IMR-90 (cell line): Measurements from ENCODE around the gene NAA35. TPM values are rescaled to one million over a fixed set of nuclear protein-coding genes. Genes with fewer than 3 reads are reported as not detected.
"Not testable (repeated sequence)": the region's sequence is repeated elsewhere in the genome, so short reads cannot be mapped to it uniquely, and the experiment has no call there.

Experiments
- ATAC-seq: fragments of 200-7000 bp; cut with Tn5 transposase; 2 replicates; pipeline ENCODE4 v1.9.1; 2020; ENCODE audit warnings: low read depth, mild to moderate bottlenecking, moderate library complexity
- BruUV-seq: library from RNA; stranded (reverse); fragments of 400-500 nt; replicated peaks from 2 replicates; lab custom pipeline; 2021; lab: Mats Ljungman, UMichigan
- CTCF ChIA-PET: fragments of 300-600 bp; formaldehyde crosslinking; extraction: SDS; loops from one replicate; lab custom pipeline; 2021; ENCODE audit warnings: antibody characterized with exemption; lab: Yijun Ruan, JAX
- POLR2A ChIA-PET: fragments of 300-600 bp; sonication (Branson Sonifier 250); formaldehyde crosslinking; loops from one replicate; lab custom pipeline; 2022; ENCODE audit warnings: antibody characterized with exemption; ENCODE audit not compliant: unreplicated experiment; lab: Charles Lee
- DNase-seq: peaks from one replicate; pipeline ENCODE4 v3.0.0; 2013
- H2AFZ ChIP-seq: replicated peaks from 2 replicates; pipeline ENCODE3; 2013; ENCODE audit warnings: low read length, mild to moderate bottlenecking; ENCODE audit not compliant: poor library complexity
- H2AK5ac ChIP-seq: 2 replicates; pipeline ENCODE4 v1.6.1; 2013; ENCODE audit warnings: low read depth, low read length, inconsistent platforms
- H2AK9ac ChIP-seq: replicated peaks from 2 replicates; pipeline ENCODE3; 2013; ENCODE audit warnings: mild to moderate bottlenecking, low read depth, low read length, moderate library complexity; ENCODE audit not compliant: poor library complexity
- H2BK120ac ChIP-seq: 2 replicates; pipeline ENCODE4 v1.6.1; 2013; ENCODE audit warnings: low read depth, low read length, inconsistent platforms
- H2BK15ac ChIP-seq: 3 replicates; pipeline ENCODE4 v1.6.1; 2013; ENCODE audit warnings: low read depth, low read length, inconsistent platforms
- H2BK20ac ChIP-seq: 2 replicates; pipeline ENCODE4 v1.6.1; 2013; ENCODE audit warnings: low read depth, mild to moderate bottlenecking, inconsistent platforms, low read length, moderate library complexity
- H2BK5ac ChIP-seq: 2 replicates; pipeline ENCODE4 v1.6.1; 2013; ENCODE audit warnings: mild to moderate bottlenecking, low read depth, low read length, inconsistent platforms; ENCODE audit not compliant: poor library complexity, severe bottlenecking
- H3K14ac ChIP-seq: replicated peaks from 2 replicates; pipeline ENCODE4 v1.6.1; 2013; ENCODE audit warnings: low read depth, low read length, inconsistent platforms
- H3K18ac ChIP-seq: 2 replicates; pipeline ENCODE4 v1.6.1; 2013; ENCODE audit warnings: low read depth, low read length, control low read depth
- H3K23ac ChIP-seq: 2 replicates; pipeline ENCODE4 v1.6.1; 2013; ENCODE audit warnings: low read depth, low read length, inconsistent platforms
- H3K27ac ChIP-seq: 2 replicates; pipeline ENCODE4 v1.5.1; 2013; ENCODE audit warnings: mild to moderate bottlenecking, control low read depth, low read length; ENCODE audit not compliant: insufficient read depth
- H3K27me3 ChIP-seq: 2 replicates; pipeline ENCODE4 v1.6.1; 2013; ENCODE audit warnings: low read length; ENCODE audit not compliant: control insufficient read depth, insufficient read depth
- H3K36me3 ChIP-seq: 2 replicates; pipeline ENCODE4 v1.6.1; 2013; ENCODE audit warnings: low read length, mixed read lengths; ENCODE audit not compliant: control insufficient read depth, insufficient read depth
- H3K4ac ChIP-seq: 2 replicates; pipeline ENCODE4 v1.6.1; 2013; ENCODE audit warnings: low read depth, low read length, inconsistent platforms
- H3K4me1 ChIP-seq: 2 replicates; pipeline ENCODE4 v1.6.1; 2013; ENCODE audit warnings: low read length, mixed read lengths; ENCODE audit not compliant: control insufficient read depth, insufficient read depth
- H3K4me2 ChIP-seq: 2 replicates; pipeline ENCODE4 v1.6.1; 2013; ENCODE audit warnings: low read depth, mild to moderate bottlenecking, control low read depth, low read length, moderate library complexity
- H3K4me3 ChIP-seq: 2 replicates; pipeline ENCODE4 v1.5.1; 2013; ENCODE audit warnings: low read depth, mild to moderate bottlenecking, control low read depth, low read length, moderate library complexity; ENCODE audit not compliant: insufficient read depth
- H3K56ac ChIP-seq: 2 replicates; pipeline ENCODE4 v1.6.1; 2013; ENCODE audit warnings: low read length, inconsistent platforms; ENCODE audit not compliant: insufficient read depth; ENCODE audit errors: extremely low read depth
- H3K79me1 ChIP-seq, 2 experiments: 2 replicates each; pipeline ENCODE4 v1.6.1; 2013; ENCODE audit warnings: low read length in 2 of 2, inconsistent platforms in 1 of 2, low read depth in 1 of 2
- H3K9ac ChIP-seq: 2 replicates; pipeline ENCODE4 v1.6.1; 2013; ENCODE audit warnings: low read depth, low read length, control low read depth
- H3K9me1 ChIP-seq: 2 replicates; pipeline ENCODE4 v1.6.1; 2013; ENCODE audit warnings: low read length, inconsistent platforms; ENCODE audit not compliant: insufficient read depth
- H3K9me3 ChIP-seq: 2 replicates; pipeline ENCODE4 v1.6.1; 2013; ENCODE audit warnings: low read length; ENCODE audit not compliant: control insufficient read depth, insufficient read depth
- H4K20me1 ChIP-seq: 2 replicates; pipeline ENCODE4 v1.6.1; 2013; ENCODE audit warnings: low read length, inconsistent platforms; ENCODE audit not compliant: insufficient read depth
- H4K5ac ChIP-seq: 2 replicates; pipeline ENCODE4 v1.6.1; 2013; ENCODE audit warnings: mild to moderate bottlenecking, low read depth, low read length, control low read depth
- H4K8ac ChIP-seq, 2 experiments: 2 replicates each; pipeline ENCODE4 v1.6.1; 2013; ENCODE audit warnings: low read depth in 2 of 2, low read length in 2 of 2, control low read depth in 1 of 2, inconsistent platforms in 1 of 2
- H4K91ac ChIP-seq: 2 replicates; pipeline ENCODE4 v1.6.1; 2013; ENCODE audit warnings: low read depth, low read length, inconsistent platforms; ENCODE audit not compliant: insufficient read depth
- WGBS, 2 experiments: methylation state at CpG; one replicate each; pipeline versions ENCODE4 v1.1.5 to v1.1.7; 2013; ENCODE audit warnings: missing lambda C conversion rate in 2 of 2; ENCODE audit not compliant: insufficient read length in 1 of 2; ENCODE audit errors: extremely low coverage in 2 of 2; 5-methylcytosine and 5-hydroxymethylcytosine counted together
- dilution Hi-C: fragments of 300-500 bp; cut with HindIII; formaldehyde crosslinking; loops from one replicate; pipeline ENCODE4 v1.14.3; 2018; ENCODE audit warnings: low sequenced_read_pairs; ENCODE audit not compliant: unreplicated experiment
- in situ Hi-C: fragments of 300-500 bp; cut with MboI; formaldehyde crosslinking; loops from 3 replicates; pipeline ENCODE4 v1.14.3; 2019; ENCODE audit warnings: low sequenced_read_pairs, inconsistent platforms, mixed read lengths
- intact Hi-C: fragments of 100-400 bp; cut with micrococcal nuclease; formaldehyde crosslinking; loops from 2 replicates; pipeline ENCODE4 v1.10.0; 2022
- polyA plus RNA-seq, 3 experiments: library from polyadenylated mRNA; depleted of rRNA; stranded (reverse); fragments of >200 nt; gene quantifications; 2 replicates each; pipeline ENCODE4 v1.2.3, GENCODE V29; 2012; ENCODE audit warnings: low replicate concordance in 1 of 3
- total RNA-seq: library from RNA; depleted of rRNA; stranded (reverse); fragments of >200 nt; gene quantifications from 2 replicates; pipeline ENCODE4 v1.2.3, GENCODE V29; 2012

The NAA35 gene
- total and polyA plus RNA-seq, 2 of the 4 experiments (the other 2 are of a cell fraction): 13.1 to 16.5 TPM

DNA sequence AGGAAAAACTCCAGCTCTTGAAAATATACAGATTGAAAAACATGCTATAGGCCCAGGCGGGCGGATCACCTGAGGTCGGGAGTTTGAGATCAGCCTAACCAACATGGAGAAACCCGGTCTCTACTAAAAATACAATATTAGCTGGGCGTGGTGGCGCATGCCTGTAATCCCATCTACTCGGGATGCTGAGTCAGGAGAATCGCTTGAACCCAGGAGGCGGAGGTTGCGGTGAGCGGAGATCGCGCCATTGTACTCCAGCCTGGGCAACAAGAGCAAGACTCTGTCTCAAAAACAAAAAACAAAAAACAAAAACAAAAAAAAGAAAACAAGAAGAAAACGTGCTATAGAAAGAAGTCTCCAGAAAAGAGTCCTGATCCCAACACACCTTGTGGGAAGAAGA is 5.0 kb upstream of the NAA35 start:
- H3K14ac ChIP-seq, BruUV-seq, H3K36me3 ChIP-seq, H2AFZ ChIP-seq, H3K4me1 ChIP-seq, H2BK5ac ChIP-seq, H3K4me3 ChIP-seq, H2BK20ac ChIP-seq, dilution Hi-C loops, H2AK9ac ChIP-seq, H3K27ac ChIP-seq, CTCF ChIA-PET, H3K9me1 ChIP-seq, H4K8ac ChIP-seq, DNase-seq, H2BK120ac ChIP-seq, H2AK5ac ChIP-seq, H2BK15ac ChIP-seq, H4K5ac ChIP-seq, POLR2A ChIA-PET, H3K9ac ChIP-seq, H4K91ac ChIP-seq, H4K20me1 ChIP-seq, H3K27me3 ChIP-seq, H3K9me3 ChIP-seq, H3K4me2 ChIP-seq, H3K23ac ChIP-seq, H3K56ac ChIP-seq, in situ Hi-C loops, H3K18ac ChIP-seq, ATAC-seq, H3K79me1 ChIP-seq, H3K4ac ChIP-seq: not testable (repeated sequence)
- WGBS, 2 experiments: 100% methylated on average over 7 of the region's 14 CpGs; no CpG with 5 or more reads in 1 of the 2 experiments
- intact Hi-C loops: loop anchor here (5.0 kb wide), 1 partner anchor 34 kb away; no protein-coding TSS in a partner anchor
